Measurements from ENCODE around the gene TFG.

DNA sequence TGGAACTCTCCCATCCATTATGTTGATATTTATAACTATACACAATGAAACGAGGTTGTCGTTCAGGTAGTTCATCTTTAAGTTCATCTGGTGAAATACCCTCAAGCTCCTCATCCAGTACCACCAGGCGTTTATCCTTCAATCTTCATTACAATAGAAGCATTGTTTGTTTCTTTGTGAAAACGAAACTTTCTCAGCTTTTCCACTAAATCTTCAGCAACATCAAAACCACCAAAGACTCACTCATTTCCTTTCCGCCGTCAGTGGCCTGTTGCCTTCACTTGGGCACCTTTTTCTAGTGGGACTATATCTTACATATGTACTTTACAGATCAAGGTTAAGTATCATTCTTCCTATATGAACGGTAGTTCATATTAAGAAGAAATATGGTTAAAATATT, 44.1 kb upstream of the TFG start:
- TF ChIP-seq RFX5 (IDR thresholded peaks at IDR 0.05; ENCODE audit: low read depth, low read length) (no peak), CTCF (conservative IDR thresholded peaks at IDR 0.05; ENCODE audit: low read depth, low read length) (no peak), RAD21 (IDR thresholded peaks at IDR 0.05; ENCODE audit: low read length) (no peak), POLR2A (IDR thresholded peaks at IDR 0.05; ENCODE audit: low read depth, low read length) (no peak), MXI1 (IDR thresholded peaks at IDR 0.05; ENCODE audit: borderline replicate concordance, low read depth, low read length) (no peak), CHD1 (IDR thresholded peaks at IDR 0.05; ENCODE audit: low read depth, low read length) (no peak), RCOR1 (IDR thresholded peaks at IDR 0.05; ENCODE audit: insufficient replicate concordance, low read length) (no peak), ELK1 (IDR thresholded peaks at IDR 0.05; ENCODE audit: borderline replicate concordance, low read depth, low read length) (no peak), CEBPB (IDR thresholded peaks at IDR 0.05; ENCODE audit: low read depth, low read length) (no peak), SMC3 (IDR thresholded peaks at IDR 0.05; ENCODE audit: low read depth, low read length) (no peak), MAFK (IDR thresholded peaks at IDR 0.05; ENCODE audit: low read depth, low read length) (no peak), FOS (IDR thresholded peaks at IDR 0.05; ENCODE audit: low read depth, low read length) (no peak)
- TF ChIP-seq, protein P1, sequence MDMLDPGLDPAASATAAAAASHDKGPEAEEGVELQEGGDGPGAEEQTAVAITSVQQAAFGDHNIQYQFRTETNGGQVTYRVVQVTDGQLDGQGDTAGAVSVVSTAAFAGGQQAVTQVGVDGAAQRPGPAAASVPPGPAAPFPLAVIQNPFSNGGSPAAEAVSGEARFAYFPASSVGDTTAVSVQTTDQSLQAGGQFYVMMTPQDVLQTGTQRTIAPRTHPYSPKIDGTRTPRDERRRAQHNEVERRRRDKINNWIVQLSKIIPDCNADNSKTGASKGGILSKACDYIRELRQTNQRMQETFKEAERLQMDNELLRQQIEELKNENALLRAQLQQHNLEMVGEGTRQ (IDR thresholded peaks at IDR 0.05; ENCODE audit: low read depth, low read length): no peak

All from IMR-90 (cell line).